Muscle layer of duodenum (tissue), 2 donors: ENCODE results near the gene CD93.

Experiments
- H3K27ac ChIP-seq: one replicate; pipeline ENCODE4 v1.7.0; 2013; ENCODE audit warnings: mild to moderate bottlenecking, low read length
- H3K27me3 ChIP-seq: one replicate; pipeline ENCODE4 v1.7.0; 2013; ENCODE audit warnings: low read depth, mild to moderate bottlenecking, control low read depth, low read length
- H3K36me3 ChIP-seq, 2 donors: one replicate each; pipeline ENCODE4 v1.7.0; 2013; ENCODE audit warnings: low read length in 2 of 2, control low read depth in 1 of 2, mild to moderate bottlenecking in 1 of 2; ENCODE audit not compliant: insufficient read depth in 2 of 2, control insufficient read depth in 1 of 2
- H3K4me1 ChIP-seq, 2 donors: one replicate each; pipeline ENCODE4 v1.7.0; 2013; ENCODE audit warnings: low read length in 2 of 2, mild to moderate bottlenecking in 2 of 2, control low read depth in 1 of 2, moderate library complexity in 1 of 2; ENCODE audit not compliant: insufficient read depth in 2 of 2, control insufficient read depth in 1 of 2
- H3K4me3 ChIP-seq, 2 donors: one replicate each; pipeline ENCODE4 v1.7.0; 2013; ENCODE audit warnings: low read length in 2 of 2, low read depth in 1 of 2, mild to moderate bottlenecking in 1 of 2
- H3K9me3 ChIP-seq, 2 donors: one replicate each; pipeline ENCODE4 v1.7.0; 2013; ENCODE audit warnings: low read length in 2 of 2, control low read depth in 1 of 2, mild to moderate bottlenecking in 1 of 2; ENCODE audit not compliant: control insufficient read depth in 1 of 2
- donor health status: healthy.

The CD93 gene

DNA sequence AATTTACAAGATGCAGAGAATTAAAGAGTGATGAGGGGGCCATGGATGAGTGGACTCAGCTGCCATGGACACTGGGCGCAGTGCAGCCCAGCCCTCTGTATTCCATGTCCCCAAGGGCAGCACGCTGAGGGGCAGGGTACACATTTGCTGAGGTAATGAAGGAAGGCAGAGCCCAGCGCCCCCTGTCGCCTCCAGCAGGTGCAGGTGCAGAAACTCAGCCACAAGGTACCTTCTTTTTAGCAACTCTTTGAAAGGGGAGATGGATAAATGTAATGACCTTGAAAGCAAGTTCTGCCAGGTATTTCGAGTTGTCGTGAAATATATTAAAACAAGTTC is 7.1 kb downstream of the CD93 start:
- no peak overlapping the region for H3K27ac ChIP-seq
- H3K9me3 ChIP-seq: no peaks in the 10 kb centered on the region
- no peaks in the 10 kb centered on the region for H3K4me1 ChIP-seq
- no peaks in the 10 kb centered on the region for H3K27me3 ChIP-seq
- no peak overlapping the region for H3K4me3 ChIP-seq
- no peaks in the 10 kb centered on the region for H3K36me3 ChIP-seq

DNA sequence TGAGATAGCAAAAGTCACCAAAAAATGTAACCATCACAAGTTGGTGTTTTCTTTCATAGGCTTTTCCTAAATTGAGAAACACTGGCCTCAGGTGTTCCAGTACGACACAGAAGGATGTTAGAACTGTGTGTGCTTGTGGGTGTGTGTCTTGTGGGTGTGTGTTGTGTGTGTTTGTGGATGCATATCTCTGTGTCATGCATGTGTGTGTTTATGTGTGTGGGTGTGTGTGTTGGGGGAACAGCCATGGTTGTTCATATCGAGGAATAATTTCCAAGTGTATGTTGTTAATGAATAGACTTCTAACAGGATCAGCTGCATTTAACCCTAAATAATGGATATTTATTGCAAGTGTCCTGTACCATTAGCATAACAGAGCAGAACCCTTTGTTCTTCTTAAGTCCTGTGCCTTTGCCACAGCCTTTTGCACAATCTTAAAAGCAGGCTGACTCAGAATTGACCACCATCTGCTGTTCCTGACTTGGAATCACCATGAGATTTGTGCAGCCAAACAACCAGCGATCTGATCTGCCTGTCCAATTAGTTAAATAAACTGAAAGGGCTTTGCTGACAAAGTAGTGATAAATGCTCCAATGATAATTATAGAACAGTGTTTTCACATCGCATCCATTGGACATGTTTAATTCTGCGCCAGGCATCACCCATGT is 7.6 kb downstream of the CD93 start:
- H3K4me1 ChIP-seq: no peaks in the 10 kb centered on the region

DNA sequence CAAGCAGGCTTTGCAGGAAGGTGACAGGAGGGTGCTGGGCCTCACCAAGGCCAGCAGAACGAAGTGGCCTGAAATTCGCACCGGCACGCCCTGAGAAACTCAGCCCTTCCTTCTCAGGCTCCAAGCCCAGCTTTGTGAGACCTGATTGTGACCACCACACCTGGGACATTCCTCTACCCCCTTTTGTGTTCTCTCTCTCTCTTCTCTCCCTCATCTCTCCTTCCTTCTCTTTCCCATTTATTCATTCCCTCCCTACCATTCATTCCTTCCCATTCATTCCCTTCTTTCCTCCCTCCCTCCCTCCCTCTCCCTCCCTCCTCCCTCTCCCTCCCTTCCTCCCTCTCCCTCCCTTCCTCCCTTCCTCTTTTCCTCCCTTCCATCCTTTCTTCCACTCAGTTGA is 8.8 kb downstream of the CD93 start:
- H3K27ac ChIP-seq: no peak overlapping the region
- no peaks in the 10 kb centered on the region for H3K4me1 ChIP-seq
- H3K27me3 ChIP-seq: no peaks in the 10 kb centered on the region
- no peak overlapping the region for H3K4me3 ChIP-seq
- H3K9me3 ChIP-seq: no peaks in the 10 kb centered on the region
- no peaks in the 10 kb centered on the region for H3K36me3 ChIP-seq

More for the DNA sequence above, 7.6 kb downstream of the CD93 start:
- Histone ChIP-seq H3K4me3 (no peak overlapping the region), H3K27ac (no peak overlapping the region), H3K27me3 (no peaks in the 10 kb centered on the region), H3K9me3 (no peaks in the 10 kb centered on the region), H3K36me3 (no peaks in the 10 kb centered on the region)

DNA sequence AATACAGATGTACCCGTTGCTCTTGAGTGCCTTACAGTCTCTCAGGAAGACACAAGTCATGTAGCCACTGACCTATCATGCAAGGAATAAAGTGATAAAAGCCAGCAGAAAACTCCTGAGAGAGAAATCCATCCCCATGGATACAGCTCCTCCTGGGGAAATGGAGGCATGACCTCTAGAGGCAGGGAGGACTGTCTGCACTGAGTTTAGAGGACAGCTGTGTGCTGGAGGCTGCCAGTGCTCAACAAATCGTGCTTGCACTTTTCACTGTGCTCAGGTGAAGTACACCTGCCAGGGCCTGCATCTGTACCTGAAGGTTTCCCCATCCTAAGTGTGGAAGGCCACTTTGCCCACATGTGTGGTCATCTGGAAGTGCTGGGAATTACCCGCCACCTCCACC is 12.1 kb downstream of the CD93 start:
- Histone ChIP-seq H3K27me3 (no peaks in the 10 kb centered on the region), H3K9me3 (no peaks in the 10 kb centered on the region), H3K27ac (no peak overlapping the region), H3K4me1 (no peaks in the 10 kb centered on the region), H3K36me3 (no peaks in the 10 kb centered on the region), H3K4me3 (no peak overlapping the region)

DNA sequence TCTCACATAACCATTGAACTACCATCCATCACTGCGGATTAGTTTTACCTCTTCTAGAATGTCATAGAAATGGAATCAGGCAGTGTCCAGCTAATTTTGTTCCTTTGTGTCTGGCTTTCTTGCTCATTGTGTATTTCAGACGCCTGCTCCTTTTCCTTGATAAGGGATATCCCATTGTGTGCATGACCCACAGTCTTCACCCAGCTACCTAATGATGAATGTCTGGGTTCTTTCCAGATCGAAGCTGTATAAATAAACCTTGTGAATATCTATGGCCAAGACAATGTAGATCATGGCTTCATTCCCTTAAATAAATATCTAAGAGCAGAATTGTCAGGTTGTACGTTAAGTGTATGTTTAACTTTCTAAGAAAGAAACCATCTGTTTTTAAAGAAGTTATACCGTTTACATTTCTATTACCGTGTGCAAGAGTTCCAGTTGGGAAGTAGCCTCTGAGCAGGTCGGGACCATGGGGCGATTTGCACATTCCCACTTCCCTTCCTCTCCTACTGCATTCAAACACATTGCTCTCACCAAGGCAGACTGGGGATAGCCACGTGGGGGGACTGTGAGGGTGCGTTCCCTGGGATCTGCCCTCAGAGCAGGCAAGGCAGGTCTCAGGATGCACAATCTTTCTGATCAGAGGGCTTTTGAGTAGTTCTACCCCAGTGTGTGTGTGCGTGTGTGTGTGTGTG is 13.1 kb downstream of the CD93 start:
- Histone ChIP-seq H3K36me3 (no peaks in the 10 kb centered on the region), H3K9me3 (no peaks in the 10 kb centered on the region), H3K27ac (no peak overlapping the region), H3K4me3 (no peak overlapping the region), H3K27me3 (no peaks in the 10 kb centered on the region), H3K4me1 (no peaks in the 10 kb centered on the region)

DNA sequence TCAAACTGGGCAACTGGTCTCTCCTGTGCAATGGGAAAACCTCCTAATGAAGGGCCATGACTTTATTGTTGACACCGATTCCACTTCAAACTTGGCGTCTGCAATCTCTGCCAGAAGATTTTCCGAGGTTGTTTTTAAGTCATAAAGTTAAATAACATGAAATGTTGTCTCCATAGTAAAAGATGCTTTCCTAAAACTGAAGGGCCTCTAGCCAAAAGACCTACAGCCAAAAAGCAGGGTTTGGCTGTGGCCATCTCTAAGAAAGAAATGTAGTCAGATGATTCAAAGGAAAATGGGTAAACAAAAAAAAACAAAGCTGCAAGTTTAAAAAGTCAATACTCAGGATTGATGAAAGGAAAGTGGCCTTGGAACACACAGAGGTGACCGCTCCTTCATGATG is 14.1 kb downstream of the CD93 start:
- H3K36me3 ChIP-seq: no peaks in the 10 kb centered on the region
- H3K4me3 ChIP-seq: no peak overlapping the region

DNA sequence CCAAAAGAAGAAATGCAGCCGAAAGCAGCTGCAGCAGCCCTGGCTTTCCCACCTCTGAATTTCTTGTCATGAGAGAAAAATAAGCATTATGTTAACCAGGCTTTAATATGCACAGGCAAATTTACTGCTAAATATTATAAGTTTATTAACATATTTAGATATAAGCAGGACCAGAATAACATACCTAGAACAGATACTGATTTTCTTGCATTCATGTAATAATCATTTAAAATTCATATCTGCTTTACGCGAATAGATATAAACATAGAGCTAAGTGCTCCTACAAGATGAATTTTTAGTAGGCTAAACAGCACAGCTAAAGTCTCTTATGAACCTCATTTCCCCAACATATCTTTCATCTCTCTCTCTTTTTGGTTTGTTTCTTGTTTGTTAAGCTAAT is 14.7 kb downstream of the CD93 start:
- no peak overlapping the region for H3K4me3 ChIP-seq
- no peaks in the 10 kb centered on the region for H3K36me3 ChIP-seq
- H3K9me3 ChIP-seq: no peaks in the 10 kb centered on the region
- H3K4me1 ChIP-seq: no peaks in the 10 kb centered on the region
- H3K27ac ChIP-seq: no peak overlapping the region
- no peaks in the 10 kb centered on the region for H3K27me3 ChIP-seq

More for the DNA sequence above, 14.1 kb downstream of the CD93 start:
- Histone ChIP-seq H3K9me3 (no peaks in the 10 kb centered on the region), H3K27ac (no peak overlapping the region), H3K27me3 (no peaks in the 10 kb centered on the region), H3K4me1 (no peaks in the 10 kb centered on the region)

DNA sequence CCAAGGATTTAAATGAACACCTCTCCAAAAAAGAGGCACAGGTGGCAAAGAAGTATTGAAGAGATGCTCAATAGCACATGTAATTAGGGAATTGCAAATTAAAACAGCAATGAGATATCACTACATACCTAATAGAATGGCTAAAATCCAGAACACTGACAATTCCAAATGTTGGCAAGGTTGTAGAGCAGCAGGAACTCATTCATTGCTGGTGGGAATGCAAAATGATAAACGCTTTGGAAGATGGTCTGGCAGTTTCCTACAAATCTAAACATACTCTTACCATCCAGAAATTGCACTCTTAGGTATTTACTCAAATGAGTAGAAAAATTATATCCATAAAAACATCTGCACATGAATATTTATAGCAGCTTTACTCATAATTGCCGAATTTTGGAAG is 17.0 kb downstream of the CD93 start:
- Histone ChIP-seq H3K9me3 (no peaks in the 10 kb centered on the region), H3K27ac (no peak overlapping the region), H3K4me1 (no peaks in the 10 kb centered on the region), H3K27me3 (no peaks in the 10 kb centered on the region), H3K36me3 (no peaks in the 10 kb centered on the region), H3K4me3 (no peak overlapping the region)

DNA sequence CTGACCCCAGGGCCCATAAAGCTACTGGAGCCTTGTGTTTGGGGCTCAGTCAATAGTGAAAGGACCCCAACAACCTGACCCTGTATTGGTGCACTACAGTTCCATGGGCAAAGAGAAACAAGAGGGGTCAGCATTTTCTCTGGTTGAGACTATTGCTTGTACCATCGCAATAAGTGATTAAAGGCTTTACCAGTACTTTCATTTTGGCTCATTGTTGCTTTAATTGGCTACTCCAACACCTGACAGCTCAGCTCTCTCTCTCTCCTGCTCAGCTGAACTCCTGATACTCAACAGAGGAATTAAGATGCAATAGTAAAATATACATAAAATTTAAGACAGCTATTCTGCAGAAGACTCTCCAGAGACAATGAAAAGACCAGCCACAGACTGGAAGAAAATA is 17.8 kb downstream of the CD93 start:
- no peaks in the 10 kb centered on the region for H3K4me1 ChIP-seq
- H3K27ac ChIP-seq: no peak overlapping the region
- no peaks in the 10 kb centered on the region for H3K9me3 ChIP-seq
- H3K27me3 ChIP-seq: no peaks in the 10 kb centered on the region
- no peak overlapping the region for H3K4me3 ChIP-seq
- no peaks in the 10 kb centered on the region for H3K36me3 ChIP-seq

DNA sequence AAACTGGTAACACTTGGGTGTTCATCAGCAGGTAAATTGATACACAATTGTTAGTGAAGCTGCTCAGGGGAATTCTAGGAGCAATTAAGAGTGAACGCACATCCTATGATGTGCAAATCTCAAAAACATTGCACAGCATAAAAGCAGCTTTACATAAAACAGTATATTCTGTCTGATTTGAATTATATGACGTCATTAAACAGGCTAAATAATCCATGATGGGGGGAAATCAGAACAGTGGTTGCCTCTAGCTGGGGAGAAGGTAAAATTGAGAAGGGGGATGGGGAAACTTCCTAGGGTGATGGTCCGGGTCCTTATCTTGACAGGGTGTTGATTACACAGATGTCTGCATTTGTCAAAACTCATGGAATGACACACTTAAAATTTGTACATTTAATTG is 19.4 kb downstream of the CD93 start:
- H3K4me1 ChIP-seq: peaks cover 3 to 15% of the 10 kb centered on the region in 2 donors
- H3K36me3 ChIP-seq: no peaks in the 10 kb centered on the region
- no peaks in the 10 kb centered on the region for H3K27me3 ChIP-seq
- H3K27ac ChIP-seq: no peak overlapping the region
- H3K9me3 ChIP-seq: no peaks in the 10 kb centered on the region
- no peak overlapping the region for H3K4me3 ChIP-seq

DNA sequence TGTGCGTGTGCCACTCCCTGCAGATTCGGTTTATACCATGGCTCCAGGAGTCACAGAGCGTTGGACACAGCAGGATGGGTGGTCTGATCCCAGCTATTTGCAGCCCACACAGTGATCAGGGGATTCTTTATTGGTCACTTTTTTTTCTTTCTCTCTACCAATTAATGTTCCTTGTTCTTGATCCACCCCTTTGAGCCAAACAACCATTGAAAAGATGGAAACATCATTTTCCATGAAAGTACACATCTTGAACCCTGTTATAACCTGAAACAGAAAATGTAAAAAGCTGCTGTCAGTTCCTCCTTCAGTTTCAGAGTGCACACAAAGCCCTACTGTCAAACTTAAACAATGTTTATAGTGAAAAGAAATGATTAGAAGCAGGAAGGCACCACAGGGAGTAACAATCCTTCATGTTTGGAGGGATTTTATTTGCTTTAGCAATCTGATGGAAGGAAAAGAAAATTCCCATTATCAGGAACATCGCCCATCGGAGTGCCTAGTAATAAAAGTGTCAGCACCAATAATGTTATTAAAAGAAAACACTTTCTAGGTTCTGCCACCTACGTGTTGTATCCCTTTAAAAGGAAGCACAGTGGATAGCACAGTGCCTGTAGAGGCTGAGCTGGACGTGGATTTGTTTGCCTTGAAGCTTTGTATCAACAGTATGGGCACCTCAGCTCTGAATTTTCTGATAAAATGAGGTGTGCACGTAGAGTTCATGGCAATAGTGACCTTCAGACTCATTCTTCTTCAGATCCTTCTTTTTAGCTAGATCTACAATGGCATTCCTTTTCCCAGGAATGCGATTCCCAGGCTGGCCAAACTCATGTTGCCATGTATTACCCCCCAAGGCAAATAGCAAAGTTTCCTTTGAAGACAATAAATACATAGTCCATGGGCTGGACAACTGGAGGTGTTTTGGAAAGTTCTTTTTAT is 20.6 kb downstream of the CD93 start:
- Histone ChIP-seq H3K4me1 (peaks cover 15 to 27% of the 10 kb centered on the region in 2 donors), H3K9me3 (no peaks in the 10 kb centered on the region), H3K4me3 (no peak overlapping the region)

More for the DNA sequence above, 20.6 kb downstream of the CD93 start:
- Histone ChIP-seq H3K27me3 (no peaks in the 10 kb centered on the region), H3K27ac (no peak overlapping the region), H3K36me3 (no peaks in the 10 kb centered on the region)
